GM06990 (cell line): ENCODE measurements around the gene HMOX1.

ENCODE experiments used
- DNase-seq: peaks from one replicate; pipeline ENCODE4 v3.0.0-alpha.2; 2011; ENCODE audit not compliant: insufficient read length; ENCODE audit errors: extremely low read depth
- H3K27me3 ChIP-seq: replicated peaks from 2 replicates; pipeline ENCODE4 v1.6.0; 2011; ENCODE audit warnings: low read length; ENCODE audit not compliant: control insufficient read depth, insufficient read depth
- H3K36me3 ChIP-seq: 2 replicates; pipeline ENCODE4 v1.5.1; 2011; ENCODE audit warnings: low read length; ENCODE audit not compliant: control insufficient read depth, insufficient read depth
- H3K4me3 ChIP-seq: replicated peaks from 2 replicates; pipeline ENCODE4 v1.5.1; 2011; ENCODE audit warnings: low read depth, mild to moderate bottlenecking, control low read depth, low read length
- TF ChIP-seq, protein P1 (sequence below): IDR thresholded peaks from 2 replicates; pipeline ENCODE4 v1.5.1; 2011; ENCODE audit warnings: low read length, control low read depth, mild to moderate bottlenecking, inconsistent platforms; ENCODE audit not compliant: insufficient read depth, poor library complexity, severe bottlenecking

The HMOX1 gene

DNA sequence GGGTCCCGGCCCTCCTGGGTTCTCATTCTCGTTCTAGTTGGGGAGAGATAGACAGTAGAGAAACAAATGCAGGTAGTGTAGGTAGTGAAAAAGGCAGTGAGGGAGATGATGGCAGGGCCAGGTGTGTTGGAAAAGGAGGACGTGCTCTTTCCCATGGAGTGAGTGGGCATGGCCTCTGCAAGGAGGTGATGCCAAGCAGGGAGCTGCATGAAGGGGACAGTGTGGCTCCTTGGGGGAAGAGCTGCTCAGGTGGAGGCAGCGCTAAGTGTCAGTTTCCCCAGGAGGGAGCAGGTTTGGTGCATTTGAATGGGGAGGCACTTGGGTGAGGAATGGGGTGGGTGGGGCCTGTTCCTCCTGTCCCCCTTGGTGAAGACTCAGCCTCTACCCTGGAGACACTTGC is 41.2 kb downstream of the HMOX1 start:
- DNase-seq, result no peak
- TF ChIP-seq, protein P1, sequence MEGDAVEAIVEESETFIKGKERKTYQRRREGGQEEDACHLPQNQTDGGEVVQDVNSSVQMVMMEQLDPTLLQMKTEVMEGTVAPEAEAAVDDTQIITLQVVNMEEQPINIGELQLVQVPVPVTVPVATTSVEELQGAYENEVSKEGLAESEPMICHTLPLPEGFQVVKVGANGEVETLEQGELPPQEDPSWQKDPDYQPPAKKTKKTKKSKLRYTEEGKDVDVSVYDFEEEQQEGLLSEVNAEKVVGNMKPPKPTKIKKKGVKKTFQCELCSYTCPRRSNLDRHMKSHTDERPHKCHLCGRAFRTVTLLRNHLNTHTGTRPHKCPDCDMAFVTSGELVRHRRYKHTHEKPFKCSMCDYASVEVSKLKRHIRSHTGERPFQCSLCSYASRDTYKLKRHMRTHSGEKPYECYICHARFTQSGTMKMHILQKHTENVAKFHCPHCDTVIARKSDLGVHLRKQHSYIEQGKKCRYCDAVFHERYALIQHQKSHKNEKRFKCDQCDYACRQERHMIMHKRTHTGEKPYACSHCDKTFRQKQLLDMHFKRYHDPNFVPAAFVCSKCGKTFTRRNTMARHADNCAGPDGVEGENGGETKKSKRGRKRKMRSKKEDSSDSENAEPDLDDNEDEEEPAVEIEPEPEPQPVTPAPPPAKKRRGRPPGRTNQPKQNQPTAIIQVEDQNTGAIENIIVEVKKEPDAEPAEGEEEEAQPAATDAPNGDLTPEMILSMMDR, result no peak
- no peaks in the 10 kb centered on the region for H3K27me3 ChIP-seq
- H3K4me3 ChIP-seq, result no peak overlapping the region
- peaks cover 63% of the 10 kb centered on the region for H3K36me3 ChIP-seq

DNA sequence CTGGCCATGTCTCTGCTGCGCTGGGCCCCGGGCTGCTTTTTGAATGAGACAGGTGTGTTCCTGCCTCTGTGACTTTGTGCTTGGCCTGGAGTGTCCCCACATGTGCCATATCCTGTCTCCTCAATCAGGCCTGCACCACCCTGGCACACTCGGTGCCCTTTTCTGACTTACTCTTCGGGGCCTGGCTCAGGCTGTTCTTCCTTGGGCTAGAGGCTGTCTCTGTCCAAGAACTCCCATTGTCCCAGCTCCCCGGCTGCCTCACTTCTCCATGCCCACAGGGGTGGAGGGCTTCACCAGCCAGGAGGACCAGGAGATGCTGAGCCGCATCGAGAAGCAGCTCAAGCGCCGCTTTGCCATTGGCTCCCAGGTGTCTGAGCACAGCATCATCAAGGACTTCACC is 42.0 kb downstream of the HMOX1 start:
- DNase-seq, result no peak
- TF ChIP-seq, protein P1, result no peak
- H3K36me3 ChIP-seq, result peaks cover 55% of the 10 kb centered on the region
- H3K4me3 ChIP-seq, result no peak overlapping the region
- no peaks in the 10 kb centered on the region for H3K27me3 ChIP-seq

DNA sequence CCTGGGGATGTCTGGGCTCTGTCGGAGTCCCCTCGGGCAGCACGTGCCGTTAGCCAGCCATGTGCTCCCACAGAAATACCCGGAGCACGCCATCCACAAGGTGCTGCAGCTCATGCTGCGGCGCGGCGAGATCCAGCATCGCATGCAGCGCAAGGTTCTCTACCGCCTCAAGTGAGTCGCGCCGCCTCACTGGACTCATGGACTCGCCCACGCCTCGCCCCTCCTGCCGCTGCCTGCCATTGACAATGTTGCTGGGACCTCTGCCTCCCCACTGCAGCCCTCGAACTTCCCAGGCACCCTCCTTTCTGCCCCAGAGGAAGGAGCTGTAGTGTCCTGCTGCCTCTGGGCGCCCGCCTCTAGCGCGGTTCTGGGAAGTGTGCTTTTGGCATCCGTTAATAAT is 43.2 kb downstream of the HMOX1 start:
- Histone ChIP-seq H3K4me3 (no peak overlapping the region), H3K36me3 (peaks cover 50% of the 10 kb centered on the region), H3K27me3 (no peaks in the 10 kb centered on the region)
- TF ChIP-seq, protein P1, result no peak
- DNase-seq, result no peak

DNA sequence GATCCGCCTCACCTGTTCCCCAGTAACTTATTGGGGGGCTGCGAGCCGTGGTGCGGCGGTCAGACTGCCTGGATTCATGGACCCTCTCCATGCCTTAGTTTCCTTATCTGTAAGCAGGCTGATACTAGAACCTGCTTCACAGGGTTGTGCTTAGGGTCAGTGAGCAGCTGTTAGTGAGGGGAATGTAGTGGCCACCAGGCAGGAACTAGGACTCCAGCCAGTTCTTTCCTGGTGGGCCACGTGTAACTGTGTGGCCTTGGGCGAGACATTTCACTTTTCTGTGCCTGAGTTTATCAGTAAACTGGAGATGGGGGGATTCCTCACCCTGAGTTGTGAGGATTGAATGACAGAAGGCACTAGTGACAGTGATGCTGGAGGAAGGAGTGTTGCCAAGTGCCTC is 43.9 kb downstream of the HMOX1 start:
- TF ChIP-seq, protein P1, result no peak
- Histone ChIP-seq H3K4me3 (no peak overlapping the region), H3K27me3 (no peaks in the 10 kb centered on the region), H3K36me3 (peaks cover 45% of the 10 kb centered on the region)
- DNase-seq, result no peak

DNA sequence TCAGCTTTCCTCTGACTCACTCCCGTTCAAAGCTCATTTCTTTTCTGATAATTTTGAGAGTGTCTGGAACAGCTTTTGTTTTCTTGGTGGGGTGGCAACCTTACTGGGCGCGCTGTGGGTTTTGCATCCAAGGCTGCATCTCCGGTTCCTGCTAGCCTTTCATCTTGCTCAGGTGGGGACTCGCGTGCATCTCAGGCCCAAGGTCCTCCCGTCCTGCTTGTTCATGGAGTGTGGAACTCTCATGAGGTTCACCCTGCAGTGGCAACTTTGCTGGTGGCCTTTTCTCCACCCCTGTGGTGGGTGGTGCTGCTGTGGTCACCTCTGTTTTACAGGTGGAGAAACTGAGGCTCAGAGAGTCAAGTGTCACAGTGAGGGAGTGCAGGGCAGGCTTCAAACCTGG is 44.6 kb downstream of the HMOX1 start:
- H3K36me3 ChIP-seq, result peaks cover 43% of the 10 kb centered on the region
- no peak for DNase-seq
- no peak overlapping the region for H3K4me3 ChIP-seq
- H3K27me3 ChIP-seq, result no peaks in the 10 kb centered on the region
- TF ChIP-seq, protein P1, result no peak
